Activated CD8-positive, alpha-beta memory T cell treated with anti-CD3 and anti-CD28 coated beads, Interleukin-2, amount 10 ng/mL, durations not matched to agents 7 days and 5 days (primary cell): Measurements from ENCODE around the gene EHD1. TPM values are rescaled to one million over a fixed set of nuclear protein-coding genes. Genes with fewer than 3 reads are reported as not detected.

Experiments
- ATAC-seq: fragments of 150-1000 bp; cut with Tn5 transposase; one replicate; pipeline ENCODE4 v1.10.0; 2021; ENCODE audit warnings: moderate library complexity
- CTCF ChIA-PET: fragments of 350-600 bp; sonication (Branson Sonifier 250); formaldehyde crosslinking; loops from one replicate; lab custom pipeline; 2021; ENCODE audit warnings: antibody characterized with exemption; lab: Charles Lee
- DNase-seq: peaks from one replicate; pipeline ENCODE4 v3.0.0-alpha.2; 2020
- H3K27ac Mint-ChIP-seq: one replicate; pipeline ENCODE4 v1.8.0; 2021; ENCODE audit warnings: mild to moderate bottlenecking, mixed read lengths
- H3K27me3 Mint-ChIP-seq: one replicate; pipeline ENCODE4 v1.8.0; 2021; ENCODE audit warnings: mixed read lengths
- H3K36me3 Mint-ChIP-seq: one replicate; pipeline ENCODE4 v1.8.0; 2021; ENCODE audit warnings: mild to moderate bottlenecking, mixed read lengths
- H3K4me1 Mint-ChIP-seq: one replicate; pipeline ENCODE4 v1.8.0; 2021; ENCODE audit warnings: mixed read lengths
- H3K4me3 Mint-ChIP-seq: one replicate; pipeline ENCODE4 v1.8.0; 2021; ENCODE audit warnings: mild to moderate bottlenecking, moderate library complexity, mixed read lengths
- H3K9me3 Mint-ChIP-seq: one replicate; pipeline ENCODE4 v1.8.0; 2022; ENCODE audit warnings: low read depth, mixed read lengths
- total RNA-seq, 2 experiments: library from RNA; stranded (reverse); gene quantifications; one replicate each; pipeline ENCODE4 v1.2.3, GENCODE V29; 2021

The EHD1 gene
- total RNA-seq, 2 experiments from 2014 or later: 149 to 155 TPM

DNA sequence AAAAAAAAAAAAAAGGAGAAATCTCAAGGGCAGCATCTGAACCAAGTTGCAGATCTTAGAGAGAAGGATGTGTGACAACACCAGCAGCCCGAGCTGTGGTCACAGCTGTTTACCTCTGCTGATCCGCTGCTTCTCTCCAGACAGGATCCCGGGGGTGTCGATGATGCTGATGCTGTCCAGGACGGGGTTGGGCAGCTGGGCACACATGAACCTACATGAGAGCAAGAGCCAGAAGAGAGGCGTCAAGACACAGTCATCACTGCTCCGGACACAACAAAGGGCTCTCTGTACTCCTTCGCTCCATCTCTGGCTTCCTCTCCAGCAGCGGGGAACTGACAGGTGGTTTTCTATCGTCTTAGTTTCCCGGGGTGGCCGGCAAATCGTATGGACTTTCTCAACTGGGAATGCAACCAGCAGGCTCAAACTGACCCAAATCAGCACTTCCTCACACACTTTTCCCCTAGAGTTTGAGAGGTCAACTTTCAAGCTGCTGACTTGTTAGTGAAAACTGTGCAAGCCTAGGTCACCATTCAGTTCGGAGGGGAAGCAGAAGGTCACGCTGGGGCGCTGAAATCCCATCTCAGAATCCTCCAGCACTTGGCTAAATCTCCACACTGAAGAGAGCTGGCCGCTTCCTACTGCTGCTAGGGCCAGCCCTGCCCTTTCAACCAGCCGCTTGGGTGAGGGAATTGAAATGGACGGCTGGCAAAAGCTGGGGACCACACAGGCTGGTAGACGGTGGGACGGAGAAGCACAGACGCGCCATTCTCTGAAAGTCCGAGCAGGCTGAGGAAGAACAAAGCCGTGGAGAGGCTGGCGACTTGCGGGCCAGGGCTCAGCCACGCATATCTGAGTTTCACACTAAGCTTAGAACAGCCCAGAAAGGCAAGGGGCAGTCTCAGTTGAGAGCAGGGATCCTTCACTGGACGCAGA is 3.8 kb downstream of the EHD1 start:
- no peaks in the 10 kb centered on the region for H3K9me3 Mint-ChIP-seq
- peak overlapping the region; percentile 82 for H3K27ac Mint-ChIP-seq
- H3K36me3 Mint-ChIP-seq: peaks cover 51% of the 10 kb centered on the region
- H3K4me1 Mint-ChIP-seq: peaks cover 74% of the 10 kb centered on the region
- ATAC-seq (no peak), DNase-seq (peak; percentile 77)
- CTCF ChIA-PET: interaction anchor here (1.4 to 31.3 kb wide), 3 partner anchors 13 to 139 kb away, joined by 4 to 1163 read pairs (median 80); partner anchors contain the start of genes ARL2 and CDC42BPG
- no peaks in the 10 kb centered on the region for H3K27me3 Mint-ChIP-seq
- peak overlapping the region; percentile 94 for H3K4me3 Mint-ChIP-seq

DNA sequence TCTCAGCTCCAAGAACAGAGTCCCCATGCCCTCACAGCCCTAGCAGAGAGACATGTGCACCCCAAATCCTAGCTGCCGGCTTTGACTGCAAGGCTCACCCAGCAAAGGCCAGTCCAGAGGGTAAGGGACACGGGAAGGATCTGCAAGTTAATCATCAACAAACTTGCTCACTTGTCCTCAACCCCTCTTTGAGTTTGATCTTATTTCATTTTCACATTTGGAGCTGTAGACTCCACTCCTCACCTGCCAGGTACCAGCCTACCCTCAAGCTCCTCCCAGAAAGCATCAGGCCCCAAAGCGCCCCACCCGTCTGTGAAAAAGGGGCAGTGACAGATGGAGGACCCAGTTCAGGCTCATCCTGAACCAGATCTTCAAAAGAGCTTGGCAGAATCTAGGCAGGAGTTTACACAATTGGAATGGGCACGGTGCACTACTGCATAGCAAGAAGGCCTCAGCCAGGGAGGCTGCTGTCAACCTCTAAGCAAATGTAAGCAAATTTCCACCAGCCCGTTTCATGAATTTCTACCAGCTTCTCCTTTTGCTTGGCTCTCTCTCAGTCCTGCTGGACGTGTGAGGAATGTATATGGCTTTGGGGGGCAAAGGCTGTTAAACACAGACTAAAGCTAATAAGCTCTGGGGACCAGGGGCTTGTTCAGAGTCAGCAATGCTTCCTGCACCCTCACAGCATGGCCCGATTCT is 5.5 kb downstream of the EHD1 start:
- peak overlapping the region; percentile 17 for H3K4me3 Mint-ChIP-seq
- no peaks in the 10 kb centered on the region for H3K9me3 Mint-ChIP-seq
- DNase-seq (no peak), ATAC-seq (no peak)
- CTCF ChIA-PET: interaction anchor here (2.4 to 31.3 kb wide), 3 partner anchors 14 to 20 kb away, joined by 9 to 1163 read pairs (median 80); partner anchors contain the start of gene CDC42BPG
- H3K27ac Mint-ChIP-seq: peak overlapping the region; percentile 68
- H3K4me1 Mint-ChIP-seq: peaks cover 83% of the 10 kb centered on the region
- peaks cover 58% of the 10 kb centered on the region for H3K36me3 Mint-ChIP-seq
- H3K27me3 Mint-ChIP-seq: no peaks in the 10 kb centered on the region

DNA sequence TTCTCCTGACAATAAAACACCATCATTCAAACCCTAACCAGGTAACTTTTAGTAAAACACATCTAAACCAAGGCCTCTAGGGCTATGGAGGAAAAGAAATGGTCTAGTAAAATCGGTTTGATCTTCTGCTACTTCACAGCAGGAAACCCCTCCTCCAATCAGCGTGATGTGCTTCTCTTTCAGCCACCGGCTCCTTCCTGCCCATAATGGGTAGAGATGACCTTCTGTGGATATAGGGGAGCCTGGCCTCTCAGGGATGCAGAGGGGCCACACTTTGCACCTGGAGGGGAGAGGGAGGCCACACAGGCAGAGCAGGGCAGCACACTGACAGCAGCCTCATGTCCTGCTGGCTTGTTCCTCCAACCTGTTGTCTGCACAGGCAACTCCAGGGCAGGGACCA is 6.9 kb downstream of the EHD1 start:
- Mint-ChIP-seq H3K36me3 (peaks cover 54% of the 10 kb centered on the region), H3K27ac (peak overlapping the region; percentile 85), H3K4me3 (peak overlapping the region; percentile 64), H3K4me1 (peaks cover 88% of the 10 kb centered on the region), H3K9me3 (no peaks in the 10 kb centered on the region), H3K27me3 (no peaks in the 10 kb centered on the region)
- DNase-seq (no peak), ATAC-seq (no peak)
- CTCF ChIA-PET: interaction anchor here (2.4 to 31.3 kb wide), 3 partner anchors 15 to 22 kb away, joined by 9 to 1163 read pairs (median 80); partner anchors contain the start of gene CDC42BPG

- peaks cover 53% of the 10 kb centered on the region for H3K36me3 Mint-ChIP-seq
- no peaks in the 10 kb centered on the region for H3K27me3 Mint-ChIP-seq
- H3K9me3 Mint-ChIP-seq: no peaks in the 10 kb centered on the region
- no peak for ATAC-seq
- H3K4me1 Mint-ChIP-seq: peaks cover 89% of the 10 kb centered on the region
- H3K4me3 Mint-ChIP-seq: peak overlapping the region; percentile 64
- DNase-seq: no peak
- CTCF ChIA-PET: interaction anchor here (2.1 to 29.2 kb wide), 3 partner anchors 9 to 22 kb away, joined by 7 to 1163 read pairs (median 409); partner anchors contain the start of genes CDC42BPG and EHD1
- H3K27ac Mint-ChIP-seq: peak overlapping the region; percentile 85
Measured at GRCh38 chr11:64870893-64871466, 7.4 kb downstream of the EHD1 start.

DNA sequence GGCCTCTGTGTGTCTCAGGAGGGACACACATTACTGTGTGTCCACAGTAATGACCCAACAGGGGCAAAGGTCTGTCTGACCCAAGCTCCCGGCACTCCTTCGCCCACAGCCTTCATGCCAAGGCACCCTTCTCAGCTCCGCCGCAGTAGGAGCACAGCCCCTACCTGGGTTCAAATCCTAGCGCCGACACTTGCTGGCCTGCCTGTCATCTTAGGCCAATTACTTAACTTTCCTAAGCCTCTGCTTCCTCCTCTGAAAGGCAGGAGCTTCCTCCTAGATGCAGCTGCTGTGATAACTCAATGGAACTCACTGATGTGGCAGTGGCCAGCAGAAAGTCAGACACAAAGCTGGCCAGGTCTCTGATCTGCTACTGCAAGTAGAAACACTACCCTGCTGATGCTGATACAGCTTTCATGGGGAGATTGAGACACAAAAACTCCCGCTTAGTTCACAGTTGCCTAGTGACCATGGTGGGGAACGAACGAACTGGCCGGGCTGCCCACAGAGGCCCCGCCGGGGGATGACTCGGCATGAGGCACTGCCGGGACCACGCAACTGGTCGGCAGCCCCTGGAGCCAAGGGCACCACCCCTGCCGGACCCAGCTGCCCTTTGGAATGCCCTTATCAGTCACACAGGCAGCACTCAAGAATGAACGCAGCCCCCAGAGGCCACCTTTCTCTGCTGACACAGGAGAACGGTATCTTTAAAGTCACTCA is 8.1 kb downstream of the EHD1 start:
- Mint-ChIP-seq H3K36me3 (peaks cover 53% of the 10 kb centered on the region), H3K9me3 (no peaks in the 10 kb centered on the region), H3K27me3 (no peaks in the 10 kb centered on the region), H3K27ac (peak overlapping the region; percentile 85), H3K4me1 (peaks cover 89% of the 10 kb centered on the region), H3K4me3 (peak overlapping the region; percentile 57)
- CTCF ChIA-PET: interaction anchor here (1.0 to 29.2 kb wide), 4 partner anchors 9 to 42 kb away, joined by 3 to 1163 read pairs (median 208); partner anchors contain the start of genes CDC42BPG and EHD1
- DNase-seq (no peak), ATAC-seq (no peak)

DNA sequence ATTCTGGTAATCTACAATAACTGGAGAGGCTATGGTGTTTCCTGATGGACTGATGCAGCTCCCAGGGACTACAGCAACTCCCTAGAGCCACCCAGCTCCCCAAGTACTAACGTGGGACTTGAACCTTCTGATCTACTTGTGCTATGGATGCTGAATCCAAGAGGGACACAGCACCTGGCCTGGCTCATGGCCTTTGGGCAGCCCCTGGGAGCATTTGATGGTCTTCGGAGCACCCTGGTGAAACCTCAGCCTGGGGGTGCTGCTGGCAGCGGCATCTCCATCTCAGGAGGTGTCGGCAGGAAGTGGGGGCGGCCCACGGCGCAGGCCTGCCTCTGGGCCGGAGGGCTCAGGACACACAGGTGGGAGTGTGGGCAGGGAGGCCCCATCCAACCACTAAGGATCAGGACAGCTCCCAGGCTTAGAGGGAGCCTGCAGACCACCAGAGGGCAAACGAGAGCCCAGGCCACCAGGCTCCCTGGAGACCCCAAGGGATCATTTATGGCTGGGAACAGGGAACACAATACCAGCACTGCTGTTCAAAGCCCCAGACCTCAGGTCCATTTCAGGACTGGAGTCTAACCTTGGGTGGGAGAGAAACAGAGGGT is 8.7 kb downstream of the EHD1 start:
- H3K9me3 Mint-ChIP-seq: no peaks in the 10 kb centered on the region
- H3K36me3 Mint-ChIP-seq: peaks cover 46% of the 10 kb centered on the region
- peak; percentile 34 for ATAC-seq
- peak overlapping the region; percentile 57 for H3K4me3 Mint-ChIP-seq
- CTCF ChIA-PET: interaction anchor here (0.8 to 29.2 kb wide), 5 partner anchors 8 to 266 kb away, joined by 3 to 1163 read pairs (median 7); partner anchors contain the start of genes CDC42BPG and EHD1
- DNase-seq: peak; percentile 62
- no peaks in the 10 kb centered on the region for H3K27me3 Mint-ChIP-seq
- peaks cover 89% of the 10 kb centered on the region for H3K4me1 Mint-ChIP-seq
- H3K27ac Mint-ChIP-seq: peak overlapping the region; percentile 85

GRCh38 chr11:64868904-64869570 is 9.4 kb downstream of the EHD1 start:
- Mint-ChIP-seq H3K4me1 (peaks cover 89% of the 10 kb centered on the region), H3K27me3 (no peaks in the 10 kb centered on the region), H3K36me3 (peaks cover 41% of the 10 kb centered on the region), H3K27ac (peak overlapping the region; percentile 85), H3K9me3 (no peaks in the 10 kb centered on the region), H3K4me3 (peak overlapping the region; percentile 57)
- CTCF ChIA-PET: interaction anchor here (0.8 to 29.2 kb wide), 4 partner anchors 7 to 266 kb away, joined by 4 to 1163 read pairs (median 208); partner anchors contain the start of genes CDC42BPG and EHD1
- DNase-seq (no peak), ATAC-seq (no peak)

DNA sequence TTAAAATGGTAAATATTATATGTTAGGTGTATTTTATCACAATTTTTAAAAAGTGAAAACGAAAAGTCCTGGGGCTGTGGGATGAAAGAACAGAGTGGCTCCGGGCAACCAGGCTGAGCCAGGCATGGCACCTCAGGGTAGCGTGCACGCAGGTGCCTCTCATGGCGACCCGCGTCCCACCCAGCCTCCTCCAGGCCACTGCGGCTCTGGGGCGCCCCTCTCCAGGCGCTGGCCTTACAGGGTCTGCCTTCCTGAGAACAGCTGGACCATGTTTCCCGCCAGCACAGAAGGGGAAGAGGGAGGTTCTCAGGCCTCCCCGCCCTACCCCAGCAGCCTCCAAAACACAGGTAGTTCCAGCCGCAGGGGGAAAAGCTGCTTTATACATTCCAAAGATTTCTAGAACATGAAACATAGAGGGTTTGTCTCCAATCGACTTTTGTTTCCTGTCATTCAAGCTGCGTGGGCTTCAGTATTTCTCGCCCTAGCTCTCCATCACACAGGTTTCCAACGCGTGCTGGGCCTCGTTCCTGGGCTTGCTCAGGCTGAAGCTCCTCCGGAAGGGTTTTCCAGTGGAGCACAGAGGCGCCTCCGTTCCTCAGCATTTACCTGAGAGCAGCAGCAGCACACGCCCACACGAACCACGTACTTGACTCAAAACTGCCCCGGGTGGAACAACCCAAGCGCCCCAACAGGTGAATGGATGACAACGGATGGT is 10.5 kb downstream of the EHD1 start:
- peak overlapping the region; percentile 43 for H3K4me3 Mint-ChIP-seq

DNA sequence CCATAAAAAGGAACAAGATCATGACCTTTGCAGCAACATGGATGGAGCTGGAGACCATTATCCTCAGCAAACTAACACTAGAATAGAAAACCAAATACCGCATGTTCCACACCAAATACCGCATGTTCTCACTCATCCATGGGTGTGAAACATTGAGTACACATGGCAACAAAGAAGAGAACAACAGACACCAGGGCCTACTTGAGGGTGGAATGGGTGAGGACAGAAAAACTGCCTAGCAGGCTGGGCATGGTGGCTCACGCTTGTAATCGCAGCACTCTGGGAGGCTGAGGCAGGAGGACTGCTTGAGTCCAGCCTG is 12.3 kb downstream of the EHD1 start:
- no peak for ATAC-seq
- Mint-ChIP-seq H3K27me3 (no peaks in the 10 kb centered on the region), H3K9me3 (no peaks in the 10 kb centered on the region), H3K36me3 (peaks cover 23% of the 10 kb centered on the region), H3K4me3 (peak overlapping the region; percentile 54), H3K27ac (peak overlapping the region; percentile 98), H3K4me1 (peaks cover 93% of the 10 kb centered on the region)
- CTCF ChIA-PET: interaction anchor here (20.5 to 29.2 kb wide), 2 partner anchors 17 to 21 kb away, joined by 409 to 1163 read pairs; partner anchors contain the start of genes CDC42BPG and EHD1
- no peak for DNase-seq

More for the DNA sequence above, 10.5 kb downstream of the EHD1 start:
- peaks cover 35% of the 10 kb centered on the region for H3K36me3 Mint-ChIP-seq
- ATAC-seq (no peak), DNase-seq (no peak)
- H3K4me1 Mint-ChIP-seq: peaks cover 93% of the 10 kb centered on the region
- CTCF ChIA-PET: interaction anchor here (0.6 to 29.2 kb wide), 4 partner anchors 19 to 303 kb away, joined by 3 to 1163 read pairs (median 206); partner anchors contain the start of genes CDC42BPG and EHD1
- H3K27ac Mint-ChIP-seq: peak overlapping the region; percentile 85
- no peaks in the 10 kb centered on the region for H3K27me3 Mint-ChIP-seq
- no peaks in the 10 kb centered on the region for H3K9me3 Mint-ChIP-seq

DNA sequence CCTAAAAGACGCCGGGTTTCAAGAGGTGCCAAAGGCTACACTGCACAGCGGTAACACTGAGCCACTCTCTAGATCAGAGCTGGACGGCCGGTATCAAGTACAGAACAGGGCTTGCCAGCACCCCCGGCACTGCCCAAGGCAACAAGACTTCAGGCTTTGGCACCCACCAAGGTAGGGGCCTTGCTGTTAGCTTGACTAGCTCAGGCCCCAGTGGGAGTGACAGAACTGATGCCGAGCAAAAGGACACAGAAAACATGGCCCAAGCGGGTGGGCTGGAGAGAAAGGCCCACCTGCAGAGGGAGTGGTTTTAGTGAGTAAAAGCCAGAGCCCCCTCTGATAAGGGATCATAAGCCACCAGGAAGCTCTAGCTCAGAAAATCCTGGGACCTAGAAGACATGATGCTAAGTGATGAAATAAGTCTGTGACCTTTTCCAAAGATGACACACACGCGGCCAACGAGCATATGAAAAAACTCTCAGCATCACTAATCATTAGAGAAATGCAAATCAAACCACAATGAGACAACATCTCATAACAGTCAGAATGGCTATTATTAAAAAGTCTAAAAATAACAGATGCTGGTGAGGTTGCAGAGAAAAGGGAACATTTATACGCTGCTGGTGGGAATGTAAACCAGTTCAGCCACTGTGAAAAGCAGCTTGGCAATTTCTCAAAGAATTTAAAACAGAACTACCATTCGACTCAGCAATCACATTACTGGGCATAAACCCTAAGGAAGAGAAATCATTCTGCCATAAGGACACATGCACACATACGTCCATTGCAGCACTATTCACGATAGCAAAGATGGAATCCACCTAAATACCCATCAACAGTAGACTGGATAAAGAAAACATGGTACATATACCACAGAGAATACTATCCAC is 12.9 kb downstream of the EHD1 start:
- no peaks in the 10 kb centered on the region for H3K9me3 Mint-ChIP-seq
- H3K27ac Mint-ChIP-seq: peak overlapping the region; percentile 98
- H3K27me3 Mint-ChIP-seq: no peaks in the 10 kb centered on the region
- ATAC-seq (peak; percentile 14), DNase-seq (peak; percentile 71)
- CTCF ChIA-PET: interaction anchor here (1.2 to 29.2 kb wide), 4 partner anchors 16 to 86 kb away, joined by 3 to 1163 read pairs (median 206); partner anchors contain the start of genes CDC42BPG, EHD1 and MEN1
- peaks cover 93% of the 10 kb centered on the region for H3K4me1 Mint-ChIP-seq
- H3K4me3 Mint-ChIP-seq: peak overlapping the region; percentile 54
- peaks cover 22% of the 10 kb centered on the region for H3K36me3 Mint-ChIP-seq
